Lung (tissue), 12 donors: Measurements from ENCODE around the gene MARCHF3. TPM values are rescaled to one million over a fixed set of nuclear protein-coding genes. Genes with fewer than 3 reads are reported as not detected.

ENCODE experiments used
- ATAC-seq: fragments of 200-7000 bp; cut with Tn5 transposase; one replicate; pipeline ENCODE4 v1.9.1; 2020; ENCODE audit warnings: moderate number of reproducible peaks; ENCODE audit not compliant: insufficient read depth, low FRiP score
- DNase-seq, 3 donors: peaks; one replicate each; pipeline ENCODE4 v3.0.0-alpha.2; 2013 to 2017
- H3K27ac ChIP-seq, 2 donors: one replicate each; pipeline ENCODE4 v1.5.1; 2013; ENCODE audit warnings: mild to moderate bottlenecking in 2 of 2, moderate library complexity in 2 of 2, control low read depth in 1 of 2, inconsistent platforms in 1 of 2, low read depth in 1 of 2, low read length in 1 of 2
- H3K27me3 ChIP-seq, 3 donors: one replicate each; pipeline ENCODE4 v1.5.1; 2013; ENCODE audit warnings: low read length in 2 of 3; ENCODE audit not compliant: control insufficient read depth in 3 of 3, insufficient read depth in 3 of 3
- H3K36me3 ChIP-seq, 4 donors: one replicate each; pipeline ENCODE4 v1.5.1; 2013; ENCODE audit warnings: low read length in 4 of 4, mild to moderate bottlenecking in 1 of 4, moderate library complexity in 1 of 4; ENCODE audit not compliant: control insufficient read depth in 4 of 4, insufficient read depth in 4 of 4
- H3K4me1 ChIP-seq, 5 donors: one replicate each; pipeline ENCODE4 v1.5.1; 2013; ENCODE audit warnings: low read length in 5 of 5, mild to moderate bottlenecking in 2 of 5, moderate library complexity in 1 of 5; ENCODE audit not compliant: control insufficient read depth in 5 of 5, insufficient read depth in 5 of 5
- H3K4me3 ChIP-seq: one replicate; pipeline ENCODE4 v1.5.1; 2013; ENCODE audit warnings: mild to moderate bottlenecking, control low read depth, moderate library complexity
- H3K9ac ChIP-seq, 2 donors: one replicate each; pipeline ENCODE4 v1.5.1; 2013; ENCODE audit warnings: low read length in 2 of 2, control low read depth in 1 of 2; ENCODE audit not compliant: insufficient read depth in 1 of 2
- H3K9me3 ChIP-seq, 4 donors: one replicate each; pipeline ENCODE4 v1.5.1; 2013; ENCODE audit warnings: low read length in 3 of 4, mild to moderate bottlenecking in 1 of 4, moderate library complexity in 1 of 4; ENCODE audit not compliant: control insufficient read depth in 4 of 4, insufficient read depth in 3 of 4
- WGBS, 2 donors: extraction: QIAGEN DNeasy Blood & Tissue Kit; methylation state at CpG; one replicate each; pipeline ENCODE4 v1.1.7; 2013; 5-methylcytosine and 5-hydroxymethylcytosine counted together
- polyA plus RNA-seq, 2 donors: library from polyadenylated mRNA; stranded (reverse); fragments of 200-250 nt; gene quantifications; one replicate each; pipeline ENCODE4 v1.2.1, GENCODE V29; 2013
- total RNA-seq, 2 donors: library from RNA; depleted of rRNA in 1 of 2; stranded (reverse); fragments of >200 nt in 1 of 2; gene quantifications; one replicate each; pipeline ENCODE4 v1.2.1, GENCODE V29; 2014 to 2021
- TF ChIP-seq, protein P1 (sequence below): IDR thresholded peaks from 2 replicates; pipeline ENCODE4 v1.5.1; 2012; ENCODE audit warnings: mild to moderate bottlenecking; ENCODE audit errors: control extremely low read depth, extremely low read depth
- donor health status: control.
- donor health status: control.
- donor health status: Bipolar disorder and iron deficiency.
- donor health status: healthy.
- donor health status: DM: yes; HTN: yes; CAD: no.

The MARCHF3 gene
- total and polyA plus RNA-seq, 4 donors, result 3.7 to 17.0 (median 13.1) TPM

GRCh38 chr5:127064253-127064840 lies 34.0 kb upstream of the MARCHF3 start:
- Histone ChIP-seq H3K36me3 (peaks cover 0 to 5% (median 0%) of the 10 kb centered on the region in 4 donors), H3K4me1 (peaks cover 0 to 8% (median 0%) of the 10 kb centered on the region in 5 donors), H3K9ac (no peak overlapping the region), H3K27ac (no peak overlapping the region), H3K9me3 (no peaks in the 10 kb centered on the region), H3K27me3 (no peaks in the 10 kb centered on the region), H3K4me3 (no peak overlapping the region)
- TF ChIP-seq, protein P1, sequence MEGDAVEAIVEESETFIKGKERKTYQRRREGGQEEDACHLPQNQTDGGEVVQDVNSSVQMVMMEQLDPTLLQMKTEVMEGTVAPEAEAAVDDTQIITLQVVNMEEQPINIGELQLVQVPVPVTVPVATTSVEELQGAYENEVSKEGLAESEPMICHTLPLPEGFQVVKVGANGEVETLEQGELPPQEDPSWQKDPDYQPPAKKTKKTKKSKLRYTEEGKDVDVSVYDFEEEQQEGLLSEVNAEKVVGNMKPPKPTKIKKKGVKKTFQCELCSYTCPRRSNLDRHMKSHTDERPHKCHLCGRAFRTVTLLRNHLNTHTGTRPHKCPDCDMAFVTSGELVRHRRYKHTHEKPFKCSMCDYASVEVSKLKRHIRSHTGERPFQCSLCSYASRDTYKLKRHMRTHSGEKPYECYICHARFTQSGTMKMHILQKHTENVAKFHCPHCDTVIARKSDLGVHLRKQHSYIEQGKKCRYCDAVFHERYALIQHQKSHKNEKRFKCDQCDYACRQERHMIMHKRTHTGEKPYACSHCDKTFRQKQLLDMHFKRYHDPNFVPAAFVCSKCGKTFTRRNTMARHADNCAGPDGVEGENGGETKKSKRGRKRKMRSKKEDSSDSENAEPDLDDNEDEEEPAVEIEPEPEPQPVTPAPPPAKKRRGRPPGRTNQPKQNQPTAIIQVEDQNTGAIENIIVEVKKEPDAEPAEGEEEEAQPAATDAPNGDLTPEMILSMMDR, result no peak
- no peak for DNase-seq
- no peak for ATAC-seq
- WGBS, 2 donors, result 79 to 86% methylated on average over 4 of the region's 4 CpGs

GRCh38 chr5:127063257-127063913 lies 33.0 kb upstream of the MARCHF3 start:
- WGBS, 2 donors, result 83 to 87% methylated on average over 2 of the region's 2 CpGs
- Histone ChIP-seq H3K9ac (no peak overlapping the region), H3K4me3 (no peak overlapping the region), H3K27me3 (no peaks in the 10 kb centered on the region), H3K9me3 (no peaks in the 10 kb centered on the region), H3K36me3 (peaks cover 0 to 5% (median 0%) of the 10 kb centered on the region in 4 donors), H3K27ac (no peak overlapping the region), H3K4me1 (peaks cover 0 to 6% (median 0%) of the 10 kb centered on the region in 5 donors)
- TF ChIP-seq, protein P1, result no peak
- ATAC-seq (no peak), DNase-seq (no peak)

GRCh38 chr5:127061956-127062355 lies 31.6 kb upstream of the MARCHF3 start:
- Histone ChIP-seq H3K27me3 (no peaks in the 10 kb centered on the region), H3K4me1 (peaks cover 0 to 2% (median 0%) of the 10 kb centered on the region in 5 donors), H3K27ac (no peak overlapping the region), H3K36me3 (peaks cover 0 to 5% (median 0%) of the 10 kb centered on the region in 4 donors), H3K9me3 (no peaks in the 10 kb centered on the region), H3K4me3 (no peak overlapping the region), H3K9ac (no peak overlapping the region)
- TF ChIP-seq, protein P1, result no peak
- no peak for ATAC-seq
- DNase-seq, result no peak
- WGBS, 2 donors, result 90 to 100% methylated on average over 1 of the region's 1 CpG
